ENCODE results near the gene PAQR9.

DNA sequence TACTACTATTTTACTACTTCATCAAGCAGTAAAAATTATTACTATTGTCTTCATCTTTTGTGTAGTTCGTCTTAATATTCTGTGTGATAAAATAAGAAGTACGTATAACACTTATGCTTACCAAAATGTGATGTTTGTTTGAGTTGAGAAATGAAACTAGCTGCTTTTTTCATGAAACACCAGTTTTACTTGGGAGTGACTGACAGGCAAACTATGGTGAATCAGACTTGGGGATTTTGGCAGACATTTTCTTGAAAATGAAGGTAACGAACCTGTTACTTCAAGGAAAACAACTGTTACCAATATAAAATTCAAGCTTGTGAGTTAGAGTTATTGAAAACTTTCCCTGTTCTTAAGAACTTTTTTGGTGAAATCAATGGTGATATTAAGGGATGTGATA lies 48.2 kb upstream of the PAQR9 start:
- TF ChIP-seq POLR2AphosphoS5 (IDR thresholded peaks at IDR 0.05; ENCODE audit: borderline replicate concordance, low read depth, low read length) (no peak), EZH2 (IDR thresholded peaks at IDR 0.05) (no peak), FOXP2 (optimal IDR thresholded peaks at IDR 0.05; ENCODE audit: control extremely low read depth, extremely low read length, insufficient read depth) (no peak)
